Stimulated activated memory B cell treated with anti-CD40 and anti-IgM and Interleukin-4, amounts not matched to agents 10 μg/mL and 1 μg/mL and 100 μg/mL, for 72 hours (primary cell): ENCODE measurements around the gene GARIN5A.

Experiments
- ATAC-seq: fragments of 150-1000 bp; cut with Tn5 transposase; 2 replicates; pipeline ENCODE4 v1.10.0; 2021
- H3K27ac Mint-ChIP-seq: one replicate; pipeline ENCODE4 v1.8.0; 2022; ENCODE audit warnings: mild to moderate bottlenecking, mixed read lengths
- H3K27me3 Mint-ChIP-seq: one replicate; pipeline ENCODE4 v1.8.0; 2022; ENCODE audit warnings: mixed read lengths
- H3K36me3 Mint-ChIP-seq: one replicate; pipeline ENCODE4 v1.8.0; 2022; ENCODE audit warnings: mixed read lengths
- H3K4me1 Mint-ChIP-seq: one replicate; pipeline ENCODE4 v1.8.0; 2022; ENCODE audit warnings: mixed read lengths
- H3K4me3 Mint-ChIP-seq: one replicate; pipeline ENCODE4 v1.8.0; 2022; ENCODE audit warnings: mild to moderate bottlenecking, moderate library complexity, mixed read lengths
- H3K9me3 Mint-ChIP-seq: one replicate; pipeline ENCODE4 v1.8.0; 2022; ENCODE audit warnings: mixed read lengths

The GARIN5A gene

GRCh38 chr19:50498219-50499056, 21.8 kb upstream of the GARIN5A start:
- no peak for ATAC-seq
- Mint-ChIP-seq H3K9me3 (no peaks in the 10 kb centered on the region), H3K27ac (no peak overlapping the region), H3K27me3 (no peaks in the 10 kb centered on the region), H3K4me1 (no peaks in the 10 kb centered on the region), H3K4me3 (no peak overlapping the region), H3K36me3 (peaks cover 18% of the 10 kb centered on the region)

- Mint-ChIP-seq H3K4me3 (no peak overlapping the region), H3K27me3 (no peaks in the 10 kb centered on the region), H3K36me3 (peaks cover 18% of the 10 kb centered on the region), H3K4me1 (peaks cover 6% of the 10 kb centered on the region), H3K9me3 (no peaks in the 10 kb centered on the region), H3K27ac (no peak overlapping the region)
- ATAC-seq: no peak
These were observed 20.4 kb upstream of the GARIN5A start for GRCh38 chr19:50497022-50497405.

- Mint-ChIP-seq H3K27ac (no peak overlapping the region), H3K4me1 (peaks cover 12% of the 10 kb centered on the region), H3K9me3 (no peaks in the 10 kb centered on the region), H3K27me3 (no peaks in the 10 kb centered on the region), H3K36me3 (peaks cover 18% of the 10 kb centered on the region), H3K4me3 (no peak overlapping the region)
- no peak for ATAC-seq
These were observed 19.8 kb upstream of the GARIN5A start for GRCh38 chr19:50496189-50497021.

GRCh38 chr19:50495020-50495531, 18.4 kb upstream of the GARIN5A start:
- H3K4me3 Mint-ChIP-seq: no peak overlapping the region
- H3K4me1 Mint-ChIP-seq: peaks cover 16% of the 10 kb centered on the region
- no peak overlapping the region for H3K27ac Mint-ChIP-seq
- no peak for ATAC-seq
- no peaks in the 10 kb centered on the region for H3K27me3 Mint-ChIP-seq
- no peaks in the 10 kb centered on the region for H3K9me3 Mint-ChIP-seq
- peaks cover 24% of the 10 kb centered on the region for H3K36me3 Mint-ChIP-seq

- Mint-ChIP-seq H3K27me3 (no peaks in the 10 kb centered on the region), H3K9me3 (no peaks in the 10 kb centered on the region), H3K4me3 (no peak overlapping the region), H3K36me3 (peaks cover 29% of the 10 kb centered on the region), H3K4me1 (peaks cover 20% of the 10 kb centered on the region), H3K27ac (no peak overlapping the region)
- no peak for ATAC-seq
These were observed 17.8 kb upstream of the GARIN5A start for GRCh38 chr19:50494186-50495019.

- Mint-ChIP-seq H3K4me3 (no peak overlapping the region), H3K36me3 (peaks cover 40% of the 10 kb centered on the region), H3K27ac (no peak overlapping the region), H3K27me3 (no peaks in the 10 kb centered on the region), H3K9me3 (no peaks in the 10 kb centered on the region), H3K4me1 (peaks cover 32% of the 10 kb centered on the region)
- ATAC-seq: no peak
These were observed 16.5 kb upstream of the GARIN5A start for GRCh38 chr19:50493171-50493570.

- Mint-ChIP-seq H3K4me3 (no peak overlapping the region), H3K9me3 (no peaks in the 10 kb centered on the region), H3K27me3 (no peaks in the 10 kb centered on the region), H3K27ac (peak overlapping the region; percentile 13), H3K4me1 (peaks cover 39% of the 10 kb centered on the region), H3K36me3 (peaks cover 40% of the 10 kb centered on the region)
- peak; percentile 75 for ATAC-seq
These were observed 15.8 kb upstream of the GARIN5A start for GRCh38 chr19:50492303-50493052.

- H3K27ac Mint-ChIP-seq: peak overlapping the region; percentile 13
- no peak for ATAC-seq
- no peaks in the 10 kb centered on the region for H3K27me3 Mint-ChIP-seq
- H3K4me3 Mint-ChIP-seq: no peak overlapping the region
- H3K36me3 Mint-ChIP-seq: peaks cover 37% of the 10 kb centered on the region
- peaks cover 44% of the 10 kb centered on the region for H3K4me1 Mint-ChIP-seq
- H3K9me3 Mint-ChIP-seq: no peaks in the 10 kb centered on the region
These were observed 14.4 kb upstream of the GARIN5A start for GRCh38 chr19:50490991-50491472.

- no peaks in the 10 kb centered on the region for H3K9me3 Mint-ChIP-seq
- peaks cover 41% of the 10 kb centered on the region for H3K36me3 Mint-ChIP-seq
- no peaks in the 10 kb centered on the region for H3K27me3 Mint-ChIP-seq
- H3K4me3 Mint-ChIP-seq: no peak overlapping the region
- ATAC-seq: no peak
- no peak overlapping the region for H3K27ac Mint-ChIP-seq
- H3K4me1 Mint-ChIP-seq: peaks cover 50% of the 10 kb centered on the region
These were observed 13.8 kb upstream of the GARIN5A start for GRCh38 chr19:50490411-50490811.

GRCh38 chr19:50489461-50490011, 12.9 kb upstream of the GARIN5A start:
- Mint-ChIP-seq H3K4me1 (peaks cover 50% of the 10 kb centered on the region), H3K36me3 (peaks cover 39% of the 10 kb centered on the region), H3K4me3 (no peak overlapping the region), H3K9me3 (no peaks in the 10 kb centered on the region), H3K27ac (no peak overlapping the region), H3K27me3 (no peaks in the 10 kb centered on the region)
- no peak for ATAC-seq

GRCh38 chr19:50488389-50489194, 11.9 kb upstream of the GARIN5A start:
- H3K4me3 Mint-ChIP-seq: no peak overlapping the region
- no peak for ATAC-seq
- peaks cover 50% of the 10 kb centered on the region for H3K4me1 Mint-ChIP-seq
- peaks cover 37% of the 10 kb centered on the region for H3K36me3 Mint-ChIP-seq
- H3K27me3 Mint-ChIP-seq: no peaks in the 10 kb centered on the region
- H3K27ac Mint-ChIP-seq: peak overlapping the region; percentile 32
- no peaks in the 10 kb centered on the region for H3K9me3 Mint-ChIP-seq

- no peak for ATAC-seq
- no peaks in the 10 kb centered on the region for H3K9me3 Mint-ChIP-seq
- H3K27me3 Mint-ChIP-seq: no peaks in the 10 kb centered on the region
- peaks cover 44% of the 10 kb centered on the region for H3K4me1 Mint-ChIP-seq
- peaks cover 53% of the 10 kb centered on the region for H3K36me3 Mint-ChIP-seq
- H3K4me3 Mint-ChIP-seq: no peak overlapping the region
- H3K27ac Mint-ChIP-seq: no peak overlapping the region
These were observed 10.3 kb upstream of the GARIN5A start for GRCh38 chr19:50486823-50487515.
